Mammary epithelial cell (primary cell): ENCODE results near the gene BRCA2.

Source experiments
- CTCF ChIP-seq, 2 donors: IDR thresholded peaks in 1 of 2; conservative IDR thresholded peaks in 1 of 2; 2 replicates each; pipeline ENCODE4 v1.5.1; 2011 to 2012; ENCODE audit warnings: inconsistent platforms in 2 of 2, low read length in 2 of 2, mild to moderate bottlenecking in 2 of 2, control low read depth in 1 of 2, low read depth in 1 of 2; ENCODE audit not compliant: insufficient read depth in 1 of 2; ENCODE audit errors: extremely low read depth in 1 of 2
- EZH2 ChIP-seq: IDR thresholded peaks from 2 replicates; pipeline ENCODE4 v1.6.1; 2012; ENCODE audit warnings: low read length, inconsistent platforms, borderline replicate concordance

DNA sequence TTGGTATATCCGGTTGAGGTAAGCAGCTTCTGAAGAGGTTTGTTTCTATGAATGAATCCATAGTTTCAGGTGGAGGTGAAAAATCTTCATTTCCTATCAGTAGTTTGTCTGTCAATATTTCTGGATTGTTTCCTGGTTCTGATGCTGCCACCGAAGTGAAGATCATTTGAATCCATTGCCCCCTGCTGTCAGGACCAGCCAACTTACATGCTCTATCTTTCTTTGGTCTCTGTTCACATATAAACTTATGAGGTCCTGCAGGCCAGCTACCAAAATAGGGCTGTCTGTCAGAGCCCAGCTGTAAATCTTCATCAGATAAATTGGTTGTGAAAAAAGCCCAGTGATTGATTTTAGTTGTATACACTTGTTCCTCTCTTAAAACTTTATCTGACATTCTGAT lies 127.8 kb downstream of the BRCA2 start:
- TF ChIP-seq EZH2 (no peak), CTCF (conservative IDR thresholded peaks at IDR 0.05 in 1 of 2, IDR thresholded peaks at IDR 0.05 in 1 of 2; ENCODE audit: extremely low read depth in 1 of 2, insufficient read depth in 1 of 2, low read depth in 1 of 2, low read length in 2 of 2) (peak; percentile 36 to 42)
